Endothelial cell of umbilical vein (primary cell): ENCODE data around the gene TTC21B. TPM values are rescaled to one million over a fixed set of nuclear protein-coding genes. Genes with fewer than 3 reads are reported as not detected.

Experiments
- BruUV-seq: library from RNA; stranded (reverse); fragments of 400-500 nt; replicated peaks from 2 replicates; lab custom pipeline; 2021; lab: Mats Ljungman, UMichigan
- CTCF ChIA-PET: fragments of 300-600, 350-600 bp; sonication (Branson Sonifier 250); formaldehyde crosslinking; loops from one replicate; lab custom pipeline; 2021; ENCODE audit warnings: antibody characterized with exemption, inconsistent platforms; lab: Charles Lee
- POLR2A ChIA-PET: fragments of 300-600, 350-600 bp; sonication (Branson Sonifier 250); formaldehyde crosslinking; loops from one replicate; lab custom pipeline; 2021; ENCODE audit warnings: antibody characterized with exemption, inconsistent platforms; lab: Charles Lee
- DNase-seq: peaks from one replicate; pipeline ENCODE4 v3.0.0-alpha.2; 2011; ENCODE audit warnings: low read depth, low spot score
- FAIRE-seq: peaks from 2 replicates; lab custom pipeline; 2011; peaks lifted over from hg19 to GRCh38; lab: Jason Lieb, UNC
- H2AFZ ChIP-seq: 2 replicates; pipeline ENCODE4 v1.6.0; 2012; ENCODE audit warnings: low read depth, low read length, control low read depth, inconsistent platforms
- H3K27ac ChIP-seq: 2 replicates; pipeline ENCODE4 v1.5.1; 2011; ENCODE audit warnings: low read depth, mild to moderate bottlenecking, control low read depth, low read length, moderate library complexity; ENCODE audit not compliant: insufficient read depth
- H3K27me3 ChIP-seq, 2 experiments: 2 replicates each; pipeline versions ENCODE4 v1.6.0 to v1.6.1; 2011; ENCODE audit warnings: low read length in 2 of 2, mixed read lengths in 1 of 2; ENCODE audit not compliant: control insufficient read depth in 2 of 2, insufficient read depth in 2 of 2
- H3K36me3 ChIP-seq, 2 experiments: 2 replicates in 1 of 2; 3 replicates in 1 of 2; pipeline ENCODE4 v1.5.1; 2011; ENCODE audit warnings: low read length in 2 of 2, mild to moderate bottlenecking in 1 of 2, moderate library complexity in 1 of 2; ENCODE audit not compliant: control insufficient read depth in 2 of 2, insufficient read depth in 2 of 2; ENCODE audit errors: extremely low read depth in 1 of 2
- H3K4me1 ChIP-seq: 3 replicates; pipeline ENCODE4 v1.5.1; 2011; ENCODE audit warnings: mild to moderate bottlenecking, low read length; ENCODE audit not compliant: control insufficient read depth, insufficient read depth; ENCODE audit errors: extremely low read depth
- H3K4me2 ChIP-seq: 2 replicates; pipeline ENCODE4 v1.6.1; 2011; ENCODE audit warnings: low read length, control low read depth, mixed read lengths; ENCODE audit not compliant: insufficient read depth
- H3K4me3 ChIP-seq, 3 experiments: fragments of 200-600 bp in 1 of 3; sonication (generic), shearing (Covaris generic) in 1 of 3; replicated peaks in 1 of 3; 2 replicates each; pipeline ENCODE4 v1.5.1; 2011 to 2016; ENCODE audit warnings: control low read depth in 3 of 3, low read length in 3 of 3, mild to moderate bottlenecking in 2 of 3, inconsistent platforms in 1 of 3, low read depth in 1 of 3, moderate library complexity in 1 of 3; ENCODE audit not compliant: insufficient read depth in 1 of 3
- H3K79me2 ChIP-seq: 2 replicates; pipeline ENCODE4 v1.6.0; 2012; ENCODE audit warnings: low read length, inconsistent platforms; ENCODE audit not compliant: control insufficient read depth, insufficient read depth
- H3K9ac ChIP-seq: replicated peaks from 2 replicates; pipeline ENCODE3; 2011; ENCODE audit warnings: low read length, control low read depth; ENCODE audit not compliant: insufficient read depth; ENCODE audit errors: extremely low read depth
- H3K9me1 ChIP-seq: replicated peaks from 3 replicates; pipeline ENCODE4 v1.6.0; 2011; ENCODE audit warnings: mild to moderate bottlenecking, low read length; ENCODE audit not compliant: control insufficient read depth, insufficient read depth; ENCODE audit errors: extremely low read depth
- H3K9me3 ChIP-seq: replicated peaks from 2 replicates; pipeline ENCODE4 v1.5.1; 2012; ENCODE audit warnings: low read length, inconsistent platforms; ENCODE audit not compliant: control insufficient read depth, insufficient read depth
- H4K20me1 ChIP-seq: replicated peaks from 2 replicates; pipeline ENCODE3; 2011; ENCODE audit warnings: mild to moderate bottlenecking, low read length; ENCODE audit not compliant: control insufficient read depth, insufficient read depth; ENCODE audit errors: extremely low read depth
- EZH2 ChIP-seq: IDR thresholded peaks from 2 replicates; pipeline ENCODE4 v1.6.1; 2012; ENCODE audit warnings: borderline replicate concordance, low read depth, mild to moderate bottlenecking, moderate library complexity, low read length, inconsistent platforms; ENCODE audit not compliant: severe bottlenecking
- FOS ChIP-seq: IDR thresholded peaks from 2 replicates; pipeline ENCODE4 v1.6.1; 2011; ENCODE audit warnings: mild to moderate bottlenecking, low read length, moderate library complexity, borderline replicate concordance; ENCODE audit not compliant: insufficient read depth
- GATA2 ChIP-seq: IDR thresholded peaks from 2 replicates; pipeline ENCODE4 v1.7.0; 2011; ENCODE audit warnings: low read depth, mild to moderate bottlenecking, moderate library complexity, mixed read lengths, low read length; ENCODE audit not compliant: insufficient read length, insufficient read depth
- JUN ChIP-seq: IDR thresholded peaks from 2 replicates; pipeline ENCODE4 v1.6.1; 2011; ENCODE audit warnings: borderline replicate concordance, low read depth; ENCODE audit not compliant: insufficient read length, insufficient read depth
- MYC ChIP-seq: IDR thresholded peaks from one replicate; pipeline ENCODE4 v1.6.1; 2011; ENCODE audit warnings: mild to moderate bottlenecking, low read depth, low read length
- POLR2A ChIP-seq: IDR thresholded peaks from 2 replicates; pipeline ENCODE4 v1.6.1; 2012; ENCODE audit warnings: low read depth, mild to moderate bottlenecking, control low read depth, low read length
- POLR2AphosphoS5 ChIP-seq: IDR thresholded peaks from 2 replicates; pipeline ENCODE4 v1.6.1; 2012; ENCODE audit warnings: low read depth, mild to moderate bottlenecking, control low read depth, low read length, moderate library complexity; ENCODE audit not compliant: insufficient read depth
- dilution Hi-C: fragments of 300-500 bp; cut with MboI; formaldehyde crosslinking; loops from one replicate; pipeline ENCODE4 v1.15.0; 2019; ENCODE audit warnings: low sequenced_read_pairs; ENCODE audit not compliant: extremely low pct_ligation_motif_present
- intact Hi-C: fragments of 100-400 bp; cut with micrococcal nuclease; formaldehyde crosslinking; loops from one replicate; pipeline ENCODE4 v1.10.0; 2022
- polyA plus RNA-seq, 4 experiments: library from polyadenylated mRNA; depleted of rRNA in 3 of 4; stranded (reverse) in 3 of 4; unstranded in 1 of 4; fragments of >200 nt; gene quantifications; 2 replicates each; pipeline versions ENCODE4 v1.2.1 to v1.2.3, GENCODE V29; 2011 to 2012; ENCODE audit warnings: missing spikeins in 1 of 4
- total RNA-seq: library from RNA; stranded (reverse); gene quantifications from 2 replicates; pipeline ENCODE4 v1.2.3, GENCODE V29; 2021
- TF ChIP-seq, protein P1 (sequence below): IDR thresholded peaks from 2 replicates; pipeline ENCODE4 v1.6.1; 2011; ENCODE audit not compliant: insufficient read depth, insufficient read length
- TF ChIP-seq, protein P2 (sequence below), 2 donors: IDR thresholded peaks; 1 replicate in 1 of 2; 2 replicates in 1 of 2; pipeline ENCODE4 v1.5.1; 2011; ENCODE audit warnings: low read length in 2 of 2, mild to moderate bottlenecking in 2 of 2, moderate library complexity in 2 of 2, control low read depth in 1 of 2, inconsistent platforms in 1 of 2, low read depth in 1 of 2; ENCODE audit not compliant: insufficient read depth in 1 of 2; ENCODE audit errors: extremely low read depth in 1 of 2

Gene TTC21B
- total and polyA plus RNA-seq, 2 donors (not counting 3 experiments of a cell fraction or from before 2014, with no cell fraction given): 8.0 to 21.9 TPM

DNA sequence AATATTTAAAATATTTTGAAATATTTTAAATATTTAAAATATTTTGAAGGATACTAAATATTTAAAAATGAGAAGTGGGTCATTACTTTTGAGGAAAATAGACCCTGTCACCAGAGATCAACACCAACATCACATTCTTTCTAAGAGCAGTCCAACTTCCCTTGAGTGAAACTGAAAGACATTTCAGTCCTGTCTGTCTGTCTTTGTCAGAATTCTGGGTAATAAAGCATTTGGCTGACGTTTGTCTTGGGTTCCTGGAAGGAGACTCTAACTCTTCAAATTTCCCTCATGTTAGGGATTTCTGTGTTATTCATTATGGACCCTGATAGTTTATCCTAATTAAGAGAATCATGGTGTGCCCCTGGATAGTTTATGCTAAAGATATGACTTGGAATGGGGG, 32.8 kb downstream of the TTC21B start:
- no peaks in the 10 kb centered on the region for H3K79me2 ChIP-seq
- POLR2A ChIA-PET: no interaction called here
- H3K4me3 ChIP-seq: no peak overlapping the region
- H3K9me1 ChIP-seq: no peaks in the 10 kb centered on the region
- H3K27ac ChIP-seq: no peak overlapping the region
- CTCF ChIA-PET: interaction anchor here (1.0 kb wide), 1 partner anchor 46 kb away, joined by 3 read pairs; no protein-coding TSS in a partner anchor
- DNase-seq: no peak
- no peak overlapping the region for H2AFZ ChIP-seq
- intact Hi-C loops (no loop called here), dilution Hi-C loops (no loop called here)
- H3K9me3 ChIP-seq: no peaks in the 10 kb centered on the region
- no peak for FAIRE-seq
- H3K4me1 ChIP-seq: no peaks in the 10 kb centered on the region
- TF ChIP-seq EZH2 (no peak), JUN (no peak), POLR2AphosphoS5 (no peak), POLR2A (no peak)
- TF ChIP-seq, protein P1, sequence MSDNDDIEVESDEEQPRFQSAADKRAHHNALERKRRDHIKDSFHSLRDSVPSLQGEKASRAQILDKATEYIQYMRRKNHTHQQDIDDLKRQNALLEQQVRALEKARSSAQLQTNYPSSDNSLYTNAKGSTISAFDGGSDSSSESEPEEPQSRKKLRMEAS: no peak
- H3K27me3 ChIP-seq: no peaks in the 10 kb centered on the region
- H4K20me1 ChIP-seq: no peaks in the 10 kb centered on the region
- no peak overlapping the region for H3K9ac ChIP-seq
- H3K36me3 ChIP-seq: peaks cover 2% of the 10 kb centered on the region in 2 experiments
- no TSS peak for BruUV-seq
- no peak overlapping the region for H3K4me2 ChIP-seq

DNA sequence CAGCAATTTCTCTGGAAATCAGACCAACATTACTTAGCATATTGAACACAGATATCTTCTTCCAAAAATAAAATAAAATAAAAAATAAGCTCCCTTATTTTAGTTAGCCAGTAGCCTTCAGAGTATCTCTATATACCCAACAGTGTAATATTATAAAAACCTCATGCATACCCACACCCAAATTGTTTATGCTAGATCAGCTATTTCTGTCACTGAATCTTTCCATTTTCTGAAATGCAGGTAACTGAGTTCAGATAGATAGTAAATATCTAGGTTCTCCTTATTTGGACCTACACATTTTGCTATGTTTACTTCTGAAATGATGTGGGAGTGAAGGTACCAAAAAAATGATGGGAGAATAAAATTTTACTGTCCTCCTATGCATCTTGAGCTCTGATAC, 39.9 kb downstream of the TTC21B start:
- H3K27ac ChIP-seq: no peak overlapping the region
- no peaks in the 10 kb centered on the region for H3K9me1 ChIP-seq
- intact Hi-C loops (no loop called here), dilution Hi-C loops (no loop called here)
- no peaks in the 10 kb centered on the region for H4K20me1 ChIP-seq
- TF ChIP-seq, protein P2, sequence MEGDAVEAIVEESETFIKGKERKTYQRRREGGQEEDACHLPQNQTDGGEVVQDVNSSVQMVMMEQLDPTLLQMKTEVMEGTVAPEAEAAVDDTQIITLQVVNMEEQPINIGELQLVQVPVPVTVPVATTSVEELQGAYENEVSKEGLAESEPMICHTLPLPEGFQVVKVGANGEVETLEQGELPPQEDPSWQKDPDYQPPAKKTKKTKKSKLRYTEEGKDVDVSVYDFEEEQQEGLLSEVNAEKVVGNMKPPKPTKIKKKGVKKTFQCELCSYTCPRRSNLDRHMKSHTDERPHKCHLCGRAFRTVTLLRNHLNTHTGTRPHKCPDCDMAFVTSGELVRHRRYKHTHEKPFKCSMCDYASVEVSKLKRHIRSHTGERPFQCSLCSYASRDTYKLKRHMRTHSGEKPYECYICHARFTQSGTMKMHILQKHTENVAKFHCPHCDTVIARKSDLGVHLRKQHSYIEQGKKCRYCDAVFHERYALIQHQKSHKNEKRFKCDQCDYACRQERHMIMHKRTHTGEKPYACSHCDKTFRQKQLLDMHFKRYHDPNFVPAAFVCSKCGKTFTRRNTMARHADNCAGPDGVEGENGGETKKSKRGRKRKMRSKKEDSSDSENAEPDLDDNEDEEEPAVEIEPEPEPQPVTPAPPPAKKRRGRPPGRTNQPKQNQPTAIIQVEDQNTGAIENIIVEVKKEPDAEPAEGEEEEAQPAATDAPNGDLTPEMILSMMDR (IDR thresholded peaks at IDR 0.05; ENCODE audit: extremely low read depth in 1 of 2, insufficient read depth in 1 of 2, low read depth in 1 of 2, low read length in 2 of 2): no peak
- TF ChIP-seq FOS (no peak), JUN (no peak), EZH2 (no peak), MYC (no peak), POLR2A (no peak), GATA2 (no peak), POLR2AphosphoS5 (no peak)
- TF ChIP-seq, protein P1: no peak
- H3K9me3 ChIP-seq: no peaks in the 10 kb centered on the region
- no peak overlapping the region for H3K9ac ChIP-seq
- no peak overlapping the region for H3K4me2 ChIP-seq
- BruUV-seq: no TSS peak
- no peaks in the 10 kb centered on the region for H3K79me2 ChIP-seq
- no peak for FAIRE-seq
- H3K36me3 ChIP-seq: peaks cover 0 to 2% of the 10 kb centered on the region in 2 experiments
- H2AFZ ChIP-seq: no peak overlapping the region
- POLR2A ChIA-PET: no interaction called here
- CTCF ChIA-PET: interaction anchor here (1.0 kb wide), 1 partner anchor 40 kb away, joined by 3 read pairs; no protein-coding TSS in a partner anchor
- peaks cover 18% of the 10 kb centered on the region for H3K4me1 ChIP-seq
- DNase-seq: no peak
- no peak overlapping the region for H3K4me3 ChIP-seq
- no peaks in the 10 kb centered on the region for H3K27me3 ChIP-seq
